Heart left ventricle (tissue), 13 donors: ENCODE measurements around the gene KRTAP22-1.

Experiments
- CTCF ChIP-seq, 12 donors: fragments of 200-600 bp; sonication (generic) in 4 of 12; IDR thresholded peaks; one replicate each; pipeline versions ENCODE4 v1.5.0 to v1.8.0; 2018 to 2022; ENCODE audit warnings: antibody characterized with exemption in 12 of 12, mild to moderate bottlenecking in 5 of 12
- POLR2A ChIP-seq, 2 donors: fragments of 450-650 bp; IDR thresholded peaks; one replicate each; pipeline ENCODE4 v1.6.1; 2017; ENCODE audit warnings: antibody characterized with exemption in 2 of 2, mild to moderate bottlenecking in 2 of 2, moderate library complexity in 2 of 2
- donor health status: ischemic (EF 13 %, LVEDD 7.1; RV severe dilation, severe dysfunction).
- donor health status: DM: no; HTN: yes; CAD: no.
- donor health status: DM: no; HTN: no; CAD: no.
- donor health status: ischemic (EF 25% LVEDD 6.9; RV normal size, moderate dysfunction).
- donor health status: ischemic (EF 25% LVEDD 5.7; RV mildly dilated, moderate dysfunction).
- donor health status: ischemic (EF 35%, LVEDD 5.7; RV mildly dilated, moderate dysfunction).
- donor health status: nonischemic (EF 11% LVEDD 7.7; RV severe dilation, severe dysfunction).
- donor health status: DM: yes; HTN: yes; CAD: no.
- donor health status: PGD.
- donor health status: ischemic (EF 29% LVEDD 5.4; RV normal size, mild dysfunction).
- donor health status: nonischemic (EF 23%, LVEDD 6.1; RV moderate dilation, normal function).

GRCh38 chr21:30629200-30629599 is 28.3 kb downstream of the KRTAP22-1 start:
- TF ChIP-seq CTCF (IDR thresholded peaks at IDR 0.05): no peak
- no peak for TF ChIP-seq POLR2A (IDR thresholded peaks at IDR 0.05)
